T-helper 22 cell (primary cell): ENCODE measurements around the gene LSAMP.

Experiments
- DNase-seq: peaks from one replicate; pipeline ENCODE4 v3.0.0-alpha.2; 2020; ENCODE audit warnings: low read depth

The LSAMP gene

DNA sequence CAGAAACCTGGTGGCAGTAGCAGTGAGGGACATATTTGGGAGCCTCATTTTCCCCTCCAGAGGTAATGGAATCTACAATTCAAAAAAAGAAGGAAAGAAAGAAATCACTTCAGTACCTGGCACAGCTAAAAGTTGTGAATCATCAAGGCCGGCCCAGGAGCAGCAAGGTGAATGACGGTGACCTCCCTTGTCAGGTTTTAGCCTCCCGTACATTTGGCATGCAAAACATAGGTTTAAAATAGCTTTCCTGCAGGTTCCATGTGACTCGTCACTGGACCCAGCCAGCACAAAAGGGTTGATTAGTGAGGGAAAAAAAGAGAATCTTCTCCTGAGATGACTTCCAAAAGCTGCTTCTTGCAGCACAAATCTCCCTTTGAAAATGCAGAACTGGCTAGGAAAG, 394.2 kb downstream of the LSAMP start:
- DNase-seq = no peak

DNA sequence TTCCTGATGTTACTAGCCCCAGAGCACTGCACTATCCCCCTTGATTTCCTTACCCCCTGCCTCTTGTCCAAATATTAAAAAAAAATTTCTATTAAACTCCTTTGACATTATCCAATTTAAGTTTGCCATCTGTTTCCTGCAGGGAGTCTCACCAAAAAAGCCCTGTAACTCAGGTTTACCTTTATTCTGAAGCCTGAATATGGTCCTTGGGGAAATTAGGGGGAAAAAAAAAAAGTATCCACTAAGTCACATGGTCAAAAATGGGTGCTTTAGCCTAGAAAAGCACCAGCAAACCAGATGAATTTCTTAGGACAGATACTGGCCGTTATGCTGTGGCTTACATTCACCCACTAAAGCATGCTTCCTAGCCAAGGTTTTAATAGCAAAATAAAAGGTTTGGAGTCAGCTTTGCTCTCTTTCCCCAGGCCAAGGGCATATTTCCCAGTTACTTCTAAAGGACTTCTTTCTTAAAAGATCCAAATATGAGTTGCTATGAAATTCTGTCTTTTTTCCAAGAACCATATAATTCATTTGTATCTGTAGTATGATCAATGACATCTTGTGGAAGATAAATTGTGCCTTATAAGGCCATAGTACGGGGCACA, 394.9 kb downstream of the LSAMP start:
- DNase-seq = no peak

DNA sequence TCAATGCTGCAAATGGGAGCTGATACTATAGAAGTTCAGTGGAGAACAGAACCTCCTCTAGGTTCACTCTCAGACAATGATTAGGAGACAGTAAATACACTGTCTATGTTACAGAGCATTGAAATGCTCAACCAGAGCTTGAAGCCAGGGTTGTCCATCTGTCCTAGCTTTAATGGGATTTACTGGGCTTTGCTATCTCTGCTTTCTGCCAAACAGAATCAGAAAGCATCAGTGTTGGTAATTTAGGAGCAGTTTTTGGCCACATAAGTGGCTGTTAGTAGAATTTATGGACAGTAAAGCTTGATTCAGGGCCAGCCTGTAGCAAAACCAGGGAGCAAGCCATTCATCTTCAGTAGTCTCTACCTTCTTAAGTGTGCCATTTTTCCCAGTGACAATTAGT, 396.3 kb downstream of the LSAMP start:
- no peak for DNase-seq

DNA sequence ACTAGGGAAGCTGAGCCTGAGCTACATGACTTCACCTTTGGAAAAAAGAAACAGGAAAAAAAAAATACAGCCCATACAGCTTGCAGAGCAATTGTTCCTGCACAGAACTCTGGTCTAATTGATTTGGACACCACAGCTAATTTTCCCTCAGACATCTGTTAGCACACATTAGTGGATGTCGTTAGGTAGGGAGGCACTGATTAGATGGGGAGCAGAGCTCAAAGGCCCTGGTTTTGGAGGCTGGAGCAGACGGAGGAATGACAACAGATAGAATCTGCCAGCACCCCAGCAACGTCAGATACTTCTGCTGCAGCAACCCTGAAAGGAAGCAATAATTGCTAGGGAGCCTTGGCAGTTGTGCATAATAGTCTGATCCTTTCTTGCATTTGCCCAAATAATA, 398.9 kb downstream of the LSAMP start:
- no peak for DNase-seq

DNA sequence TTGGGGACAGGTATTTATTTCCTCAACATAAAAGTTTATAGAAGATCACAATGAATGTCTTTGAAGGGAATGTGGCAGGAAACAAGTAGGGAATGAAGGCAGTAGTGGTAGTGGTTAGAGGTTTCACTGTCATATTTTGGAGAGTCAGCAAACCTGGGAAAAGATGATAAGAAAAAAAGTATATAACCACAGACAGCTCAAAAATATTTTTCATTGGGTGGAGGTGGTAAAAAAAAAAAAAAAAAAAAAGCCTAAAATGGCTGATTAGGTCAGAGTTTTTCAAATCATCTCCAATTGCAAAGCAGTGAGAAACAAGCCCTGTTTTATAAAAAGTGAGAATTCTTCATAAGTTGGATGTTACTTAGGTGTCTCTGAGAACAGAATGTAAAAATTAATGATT, 400.0 kb downstream of the LSAMP start:
- no peak for DNase-seq

DNA sequence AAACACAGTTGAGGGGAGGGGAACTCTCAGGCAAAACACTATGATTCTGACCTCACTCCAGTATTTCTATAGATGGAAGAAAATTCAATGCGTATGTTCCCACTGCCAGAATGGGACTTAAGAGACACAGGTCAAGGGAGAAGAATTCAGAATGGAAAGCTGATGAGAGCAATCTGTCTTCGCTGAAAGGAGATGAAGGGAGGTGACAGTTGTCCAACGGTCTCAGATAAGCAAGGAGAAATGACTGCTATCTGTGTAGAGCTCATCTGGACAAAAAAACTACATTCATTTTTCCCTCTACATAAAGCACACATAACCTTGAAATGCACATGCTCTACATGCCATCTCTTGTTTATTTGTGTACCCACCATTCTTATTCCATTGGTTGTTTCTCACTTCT, 405.1 kb downstream of the LSAMP start:
- no peak for DNase-seq

DNA sequence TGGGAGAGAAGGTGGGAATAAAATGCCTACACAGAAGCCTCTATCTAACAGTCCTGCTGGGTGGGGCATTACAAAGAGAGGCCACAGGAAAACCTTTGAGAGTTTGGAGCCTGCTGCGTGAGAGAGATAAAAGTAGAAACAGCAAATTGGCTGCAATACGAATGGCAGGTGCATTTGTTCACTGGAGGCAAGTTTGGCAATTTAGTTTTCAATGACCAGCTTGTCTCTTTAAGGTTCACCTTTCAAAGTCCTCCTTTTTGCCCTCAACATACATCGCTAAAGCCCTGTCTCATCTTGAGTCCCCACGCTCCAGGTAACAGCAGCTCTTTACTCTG, 405.7 kb downstream of the LSAMP start:
- DNase-seq = no peak

DNA sequence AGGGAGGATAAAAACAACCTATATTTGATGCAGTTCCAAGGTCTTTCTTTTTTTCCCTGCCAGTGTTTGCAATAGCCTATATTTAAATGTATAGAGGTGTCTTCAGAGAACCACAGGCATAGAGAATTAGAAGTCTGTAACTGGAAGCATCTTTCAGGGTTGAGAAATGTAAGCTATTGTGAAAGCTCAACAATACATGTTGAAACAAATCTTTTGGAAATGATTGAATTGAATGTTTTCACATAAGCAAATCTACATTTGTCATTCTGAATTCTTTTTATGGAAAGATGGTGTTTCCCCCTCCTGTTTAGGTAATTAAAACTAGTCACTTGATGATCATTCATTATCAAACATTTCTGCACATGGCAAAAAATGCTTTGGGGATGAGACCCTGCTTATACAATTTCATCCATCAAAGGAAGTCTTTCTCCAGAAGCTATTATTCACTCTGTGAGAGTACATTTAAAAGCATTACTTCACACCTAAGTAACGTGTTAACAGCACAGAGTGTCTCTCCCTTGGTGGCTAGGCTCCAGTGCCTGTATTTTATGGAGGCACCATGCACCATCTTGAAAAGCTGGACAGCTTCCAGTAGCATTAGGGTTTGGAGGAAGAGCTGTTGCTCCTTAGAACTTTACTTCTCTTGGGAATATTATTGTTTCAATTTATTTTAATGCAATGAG, 406.2 kb downstream of the LSAMP start:
- no peak for DNase-seq

DNA sequence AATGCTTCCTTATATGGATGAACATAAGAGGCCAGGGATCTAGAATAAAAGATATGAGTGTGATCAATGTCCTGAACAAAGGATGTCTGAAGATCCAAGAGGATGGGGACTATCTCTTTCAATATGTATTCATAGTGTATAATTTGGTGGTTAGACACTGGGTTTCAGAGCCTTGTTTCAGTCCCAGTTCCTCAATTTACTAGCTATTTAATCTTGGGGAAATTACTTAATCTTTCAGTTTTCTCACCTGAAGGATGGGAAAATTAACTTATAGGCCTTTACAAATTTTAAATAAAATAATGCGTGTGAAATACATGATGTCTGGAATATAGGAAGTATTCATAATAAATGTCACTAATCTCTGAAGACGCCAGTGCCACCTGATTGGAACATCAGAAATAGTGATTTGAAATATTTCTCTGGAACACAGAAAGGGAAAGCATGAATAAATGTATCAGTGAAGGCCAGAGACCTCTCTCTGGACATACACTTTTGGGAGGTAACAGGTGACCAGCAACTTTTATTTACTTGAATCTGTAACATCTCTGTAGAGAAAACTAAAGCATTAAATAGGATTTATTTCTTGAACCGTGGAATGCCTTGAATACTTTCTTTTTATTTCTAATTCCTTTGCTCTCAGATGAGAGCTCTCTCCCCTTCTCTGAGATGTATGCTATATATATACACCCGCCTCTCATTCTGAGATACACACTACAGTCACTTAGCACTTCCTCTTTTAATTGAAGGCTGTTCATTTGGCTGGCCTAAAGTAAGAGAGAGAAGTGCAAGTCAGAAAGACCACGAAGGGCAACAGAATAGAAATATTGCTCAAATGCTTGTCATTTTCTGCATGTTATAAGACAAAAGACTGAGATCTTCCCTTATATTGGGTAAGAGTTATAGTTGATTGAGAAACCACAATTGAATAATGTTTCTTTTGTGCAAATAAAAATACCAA, 407.1 kb downstream of the LSAMP start:
- no peak for DNase-seq

DNA sequence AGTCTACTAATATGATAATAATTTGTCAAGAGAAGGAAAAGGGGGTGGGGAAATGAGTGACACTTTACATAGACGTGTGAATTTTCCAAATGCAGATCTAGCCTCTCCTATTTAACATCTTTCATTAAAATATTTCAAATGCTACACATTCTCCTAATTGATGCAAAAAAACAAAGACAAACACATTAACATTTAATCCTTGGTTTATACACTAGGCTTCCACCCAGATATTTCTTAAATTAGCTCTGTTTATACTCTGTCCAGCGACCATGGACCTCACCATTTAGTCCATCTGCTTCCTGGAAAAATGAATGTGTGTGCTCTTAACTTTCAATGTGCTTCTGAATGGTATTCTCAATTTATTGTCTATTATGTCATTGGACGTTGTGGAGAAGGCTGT, 409.9 kb downstream of the LSAMP start:
- DNase-seq = no peak

DNA sequence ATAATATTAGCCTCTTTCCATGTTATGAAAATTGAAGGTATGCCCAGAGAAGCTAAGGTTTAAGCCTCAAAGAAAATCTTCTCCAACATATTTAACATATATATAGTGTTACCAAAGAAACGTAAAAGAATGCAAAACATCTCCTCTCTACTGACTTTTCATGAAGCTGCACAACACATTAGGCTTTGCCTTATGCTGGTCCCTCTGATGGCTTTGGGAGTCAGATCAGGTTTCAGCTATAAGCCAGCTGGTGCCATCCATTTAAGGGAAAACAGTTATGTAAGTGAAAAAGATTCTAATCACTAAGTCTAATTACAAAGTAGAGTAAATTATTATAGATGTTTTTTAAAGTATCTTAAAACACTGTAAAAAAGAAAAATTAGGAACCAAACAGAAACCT, 410.5 kb downstream of the LSAMP start:
- no peak for DNase-seq

DNA sequence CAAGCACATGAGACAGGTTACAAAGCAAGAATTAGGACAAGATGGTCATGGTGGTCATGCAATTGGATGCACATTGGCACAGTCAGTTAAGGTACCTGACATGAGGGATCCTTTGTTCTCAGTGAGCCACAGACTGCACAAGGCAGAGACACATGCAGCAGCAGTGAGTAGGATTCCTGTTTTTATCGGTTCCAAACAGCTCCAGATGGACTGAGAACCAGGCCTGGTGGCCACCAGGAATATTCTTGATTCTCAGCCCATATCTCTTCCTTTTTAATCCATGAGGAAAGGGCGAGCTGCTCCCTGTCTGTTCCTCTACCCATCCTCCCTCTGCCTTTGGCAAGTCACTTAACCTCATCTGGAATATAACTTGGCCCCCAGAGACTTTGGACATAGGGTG, 411.2 kb downstream of the LSAMP start:
- no peak for DNase-seq

DNA sequence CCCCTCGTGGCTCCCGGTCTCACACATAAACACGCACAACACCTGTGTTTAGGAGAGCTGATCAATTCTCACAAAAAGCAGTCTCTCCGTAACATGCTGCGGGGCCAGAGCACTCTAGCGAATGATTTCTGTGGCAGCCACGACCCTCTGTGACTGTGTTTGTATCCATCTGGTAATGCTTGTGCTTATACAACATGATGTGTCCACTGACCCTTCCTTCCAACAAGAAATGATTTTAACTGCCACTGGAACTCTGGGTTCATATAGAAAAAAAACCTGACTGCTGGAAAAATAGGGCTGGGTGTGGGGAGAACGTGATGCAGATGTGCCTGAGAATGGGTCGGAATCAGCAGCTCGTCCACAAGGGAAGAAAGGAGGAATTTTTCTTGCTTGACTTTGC, 411.8 kb downstream of the LSAMP start:
- DNase-seq = no peak

DNA sequence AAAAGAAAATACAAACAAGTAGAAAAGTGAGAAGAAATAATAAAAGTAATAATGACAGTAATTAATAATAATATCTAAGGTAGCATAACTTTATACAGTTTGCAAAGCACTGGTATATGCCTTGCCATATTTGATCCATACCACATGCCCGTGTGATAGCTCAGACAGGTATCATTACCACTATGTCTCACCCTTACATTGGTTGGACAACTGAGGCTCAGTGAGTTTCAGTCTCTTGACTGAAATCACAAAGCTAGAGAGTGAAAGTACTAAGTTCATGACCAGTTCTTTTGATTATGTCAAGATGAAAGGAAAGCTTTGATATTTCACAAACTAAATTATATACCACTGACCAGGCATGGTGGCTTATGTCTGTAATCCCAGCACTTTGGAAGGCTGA, 413.1 kb downstream of the LSAMP start:
- no peak for DNase-seq

DNA sequence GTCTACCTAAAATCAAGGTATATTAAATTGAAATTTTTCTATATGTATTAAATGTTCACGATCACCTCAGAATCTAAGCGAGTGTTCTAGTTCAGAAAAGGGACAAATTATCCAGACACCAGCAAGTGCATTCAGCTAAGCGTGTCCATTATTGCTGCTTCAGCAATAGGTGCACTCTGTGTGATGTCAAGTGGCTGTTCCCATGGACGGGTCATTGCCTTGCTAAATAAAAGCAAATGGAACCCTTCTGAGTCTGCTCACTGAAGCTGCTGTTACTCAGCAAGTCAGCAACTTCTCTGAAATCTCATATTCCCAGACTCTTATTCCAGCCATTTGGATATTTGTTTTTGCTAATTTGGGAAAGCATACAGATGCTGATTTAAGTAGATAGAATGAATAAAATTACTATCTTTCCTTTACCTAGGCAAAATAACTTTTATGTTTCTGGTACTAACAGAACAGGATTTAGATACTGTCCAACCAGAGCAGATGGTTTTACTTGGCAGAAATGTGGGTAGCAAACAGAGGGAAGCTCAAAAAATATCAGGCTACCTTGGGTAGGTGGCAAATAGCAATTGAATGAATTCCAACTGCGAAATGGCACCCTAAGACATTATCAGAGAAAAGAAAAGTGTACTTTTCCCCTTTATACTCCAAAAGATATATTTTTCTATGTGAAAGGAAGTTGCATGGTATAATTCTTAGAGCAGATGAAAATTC, 415.0 kb downstream of the LSAMP start:
- DNase-seq = no peak

DNA sequence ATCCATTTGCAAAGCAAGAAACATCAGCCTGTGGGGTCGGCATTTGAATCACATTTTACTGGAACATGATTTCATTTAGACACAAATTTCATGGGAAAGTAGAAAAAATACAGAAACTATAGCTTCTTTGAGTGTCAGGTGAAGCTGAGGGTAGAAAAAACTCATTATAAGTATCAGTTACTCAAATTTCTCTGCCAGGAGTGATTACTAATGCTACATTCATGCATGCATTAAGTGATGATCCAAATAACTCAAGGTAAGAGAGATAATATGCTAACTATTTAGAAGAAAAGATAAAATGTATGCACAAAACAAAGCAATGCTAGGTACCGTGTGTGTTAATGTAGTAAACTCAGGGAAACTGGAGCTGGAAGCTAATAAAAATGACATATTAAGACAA, 416.0 kb downstream of the LSAMP start:
- DNase-seq = no peak

DNA sequence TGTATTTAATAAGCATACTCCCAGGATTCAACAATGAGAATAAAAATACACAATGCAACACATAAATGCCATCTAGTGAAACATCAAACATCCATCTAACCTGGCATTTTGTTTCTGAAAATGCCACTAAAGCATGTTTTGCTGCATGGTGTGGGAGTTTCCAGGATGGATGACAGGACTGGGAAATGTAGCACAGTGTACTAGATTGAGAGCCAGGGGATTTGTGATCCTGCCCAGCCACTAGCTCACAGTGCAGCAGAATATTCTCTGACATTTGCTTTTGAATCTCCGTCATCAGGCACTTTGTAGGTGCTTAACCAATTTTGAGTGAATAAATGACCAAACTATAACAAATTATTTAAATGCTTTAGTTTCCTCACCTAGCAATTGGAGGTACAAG, 417.1 kb downstream of the LSAMP start:
- DNase-seq = no peak

DNA sequence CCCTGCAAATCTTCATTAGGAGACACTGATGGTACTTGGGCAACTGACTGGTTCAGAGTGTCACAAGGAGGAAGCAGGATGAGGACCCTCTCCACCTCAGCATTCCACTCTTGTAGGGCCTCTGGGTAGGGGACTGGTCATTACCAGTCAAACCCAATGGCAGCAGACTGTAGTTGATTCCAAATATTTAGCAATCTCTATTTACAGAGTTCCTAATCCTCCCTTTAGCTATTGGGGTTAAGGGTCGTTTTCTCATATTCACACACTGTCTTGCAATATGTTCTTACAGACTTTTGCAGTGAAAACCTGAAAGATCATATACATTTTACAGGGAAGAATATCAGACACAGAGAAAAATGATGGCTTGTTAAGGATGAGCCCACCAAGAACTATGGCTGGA, 424.3 kb downstream of the LSAMP start:
- no peak for DNase-seq

DNA sequence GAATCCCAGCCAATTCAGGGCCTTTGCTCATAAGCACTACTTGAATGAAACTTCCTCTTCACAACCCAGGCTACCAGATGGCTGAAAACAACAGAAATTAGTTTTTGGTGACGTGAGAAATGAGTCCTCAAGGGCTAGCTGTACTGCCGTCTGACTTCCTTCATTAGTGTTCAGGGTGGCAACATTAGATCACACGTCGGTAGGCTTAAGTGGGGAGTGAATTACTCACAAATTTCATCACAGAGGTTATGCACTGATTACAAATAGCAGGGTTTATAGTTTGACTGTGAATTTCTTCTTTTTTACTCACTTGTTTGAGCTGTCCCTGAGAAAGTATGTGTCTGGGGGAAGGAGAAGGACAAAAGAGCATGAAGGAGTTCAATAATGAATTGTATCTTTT, 424.8 kb downstream of the LSAMP start:
- no peak for DNase-seq

DNA sequence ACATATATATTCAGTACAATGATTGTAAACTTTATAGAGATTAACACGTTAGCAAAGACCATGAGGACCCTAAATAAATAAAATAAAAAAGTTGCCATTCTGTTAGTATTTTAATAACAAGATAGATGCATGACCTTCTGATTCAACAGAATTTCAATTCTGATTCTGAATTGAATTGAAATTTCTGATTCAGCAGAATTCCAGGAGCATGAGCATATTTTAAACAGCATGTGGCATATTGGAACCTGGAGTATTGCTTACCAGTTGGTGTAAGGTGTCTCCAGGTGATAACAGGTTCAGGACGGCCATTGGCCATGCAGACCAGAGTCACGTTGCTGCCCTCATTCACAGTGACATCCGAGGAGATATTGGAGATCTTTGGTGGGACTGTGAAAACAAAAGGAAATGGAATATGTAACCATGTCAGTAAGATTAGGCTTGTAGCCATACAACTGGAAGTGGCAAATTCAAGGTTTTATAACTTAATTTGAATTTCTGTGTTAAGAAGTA, 426.0 kb downstream of the LSAMP start:
- DNase-seq = no peak

DNA sequence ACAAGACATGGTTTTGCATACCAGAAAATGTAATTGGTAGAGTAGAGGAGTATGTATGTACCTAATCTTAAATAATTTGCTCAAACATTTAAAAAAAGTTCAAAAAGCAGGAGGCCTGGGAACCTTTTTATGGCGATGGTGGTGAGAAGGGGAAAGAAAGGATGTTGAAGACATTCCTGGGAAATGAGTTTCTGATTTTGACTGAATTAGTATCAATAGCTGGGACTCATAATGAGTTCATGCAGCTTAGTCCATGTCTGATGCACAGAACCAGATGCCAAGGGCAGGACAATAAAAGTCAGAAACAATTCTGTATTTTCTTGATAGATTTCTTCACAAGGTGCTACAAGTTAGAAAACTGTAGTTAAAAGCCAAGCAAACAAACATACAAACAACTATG, 426.6 kb downstream of the LSAMP start:
- no peak for DNase-seq

DNA sequence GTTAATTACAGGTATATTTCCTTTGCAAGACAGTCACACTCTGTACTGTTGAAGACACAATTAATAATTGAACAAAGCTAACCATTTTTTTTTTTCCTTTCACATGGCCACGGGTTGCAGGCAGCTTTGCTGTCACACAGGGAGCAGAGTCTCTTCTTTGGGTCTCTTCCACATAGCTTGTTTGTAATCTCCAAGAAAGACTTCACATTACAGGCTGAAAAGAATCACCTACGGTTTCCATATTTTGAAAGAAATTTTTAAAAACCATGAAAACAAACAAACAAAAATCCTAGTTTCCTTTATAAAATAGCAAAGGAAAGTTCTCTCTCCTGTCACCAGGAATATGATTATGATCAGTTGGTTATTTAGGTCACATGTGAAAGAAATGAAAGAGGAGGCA, 429.4 kb downstream of the LSAMP start:
- DNase-seq = no peak
